Activated B cell treated with CpG ODN at 0.5 μM for 24 hours (primary cell): ENCODE data around the gene CNTNAP2. TPM values are rescaled to one million over a fixed set of nuclear protein-coding genes. Genes with fewer than 3 reads are reported as not detected.

Experiments
- ATAC-seq: fragments of 200-7000 bp; cut with Tn5 transposase; one replicate; pipeline ENCODE4 v1.10.0; 2021; ENCODE audit warnings: low read depth, mild to moderate bottlenecking, moderate library complexity
- CTCF ChIA-PET: fragments of 350-600 bp; sonication (Branson Sonifier 250); formaldehyde crosslinking; loops from one replicate; lab custom pipeline; 2021; ENCODE audit warnings: antibody characterized with exemption; lab: Charles Lee
- POLR2A ChIA-PET: fragments of 350-600 bp; sonication (Branson Sonifier 250); formaldehyde crosslinking; loops from one replicate; lab custom pipeline; 2021; ENCODE audit warnings: antibody characterized with exemption; lab: Charles Lee
- DNase-seq: peaks from one replicate; pipeline ENCODE4 v3.0.0; 2022
- H3K27ac Mint-ChIP-seq: one replicate; pipeline ENCODE4 v1.8.0; 2020; ENCODE audit warnings: mixed read lengths
- H3K27me3 Mint-ChIP-seq: one replicate; pipeline ENCODE4 v1.8.0; 2021; ENCODE audit warnings: mixed read lengths
- H3K36me3 Mint-ChIP-seq: one replicate; pipeline ENCODE4 v1.8.0; 2021; ENCODE audit warnings: low read depth, mixed read lengths
- H3K4me1 Mint-ChIP-seq: one replicate; pipeline ENCODE4 v1.8.0; 2021; ENCODE audit warnings: mixed read lengths
- H3K4me3 Mint-ChIP-seq: one replicate; pipeline ENCODE4 v1.8.0; 2020; ENCODE audit warnings: mild to moderate bottlenecking, mixed read lengths
- H3K9me3 Mint-ChIP-seq: one replicate; pipeline ENCODE4 v1.8.0; 2020; ENCODE audit warnings: mixed read lengths
- intact Hi-C: fragments of 100-400 bp; cut with micrococcal nuclease; formaldehyde crosslinking; loops from one replicate; pipeline ENCODE4 v1.15.1; 2024
- total RNA-seq: library from RNA; stranded (reverse); gene quantifications from 2 replicates; pipeline ENCODE4 v1.2.3, GENCODE V29; 2022
- TF ChIP-seq, protein P1 (sequence below): fragments of 200-600 bp; IDR thresholded peaks from one replicate; pipeline ENCODE4 v1.8.0; 2022; ENCODE audit warnings: antibody characterized with exemption, mild to moderate bottlenecking

CNTNAP2 gene
- total RNA-seq, 1 donor from 2014 or later, result 0.84 TPM

- no peak for DNase-seq
- CTCF ChIA-PET, result no interaction called here
- TF ChIP-seq, protein P1, sequence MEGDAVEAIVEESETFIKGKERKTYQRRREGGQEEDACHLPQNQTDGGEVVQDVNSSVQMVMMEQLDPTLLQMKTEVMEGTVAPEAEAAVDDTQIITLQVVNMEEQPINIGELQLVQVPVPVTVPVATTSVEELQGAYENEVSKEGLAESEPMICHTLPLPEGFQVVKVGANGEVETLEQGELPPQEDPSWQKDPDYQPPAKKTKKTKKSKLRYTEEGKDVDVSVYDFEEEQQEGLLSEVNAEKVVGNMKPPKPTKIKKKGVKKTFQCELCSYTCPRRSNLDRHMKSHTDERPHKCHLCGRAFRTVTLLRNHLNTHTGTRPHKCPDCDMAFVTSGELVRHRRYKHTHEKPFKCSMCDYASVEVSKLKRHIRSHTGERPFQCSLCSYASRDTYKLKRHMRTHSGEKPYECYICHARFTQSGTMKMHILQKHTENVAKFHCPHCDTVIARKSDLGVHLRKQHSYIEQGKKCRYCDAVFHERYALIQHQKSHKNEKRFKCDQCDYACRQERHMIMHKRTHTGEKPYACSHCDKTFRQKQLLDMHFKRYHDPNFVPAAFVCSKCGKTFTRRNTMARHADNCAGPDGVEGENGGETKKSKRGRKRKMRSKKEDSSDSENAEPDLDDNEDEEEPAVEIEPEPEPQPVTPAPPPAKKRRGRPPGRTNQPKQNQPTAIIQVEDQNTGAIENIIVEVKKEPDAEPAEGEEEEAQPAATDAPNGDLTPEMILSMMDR, result no peak
- Mint-ChIP-seq H3K4me1 (peaks cover 36% of the 10 kb centered on the region), H3K27me3 (no peaks in the 10 kb centered on the region), H3K27ac (no peak overlapping the region), H3K4me3 (no peak overlapping the region), H3K36me3 (peaks cover 10% of the 10 kb centered on the region), H3K9me3 (no peaks in the 10 kb centered on the region)
- POLR2A ChIA-PET, result no interaction called here
- no peak for ATAC-seq
- intact Hi-C loops, result no loop called here
These were observed 2280.5 kb downstream of the CNTNAP2 start for GRCh38 chr7:148397056-148397455.

DNA sequence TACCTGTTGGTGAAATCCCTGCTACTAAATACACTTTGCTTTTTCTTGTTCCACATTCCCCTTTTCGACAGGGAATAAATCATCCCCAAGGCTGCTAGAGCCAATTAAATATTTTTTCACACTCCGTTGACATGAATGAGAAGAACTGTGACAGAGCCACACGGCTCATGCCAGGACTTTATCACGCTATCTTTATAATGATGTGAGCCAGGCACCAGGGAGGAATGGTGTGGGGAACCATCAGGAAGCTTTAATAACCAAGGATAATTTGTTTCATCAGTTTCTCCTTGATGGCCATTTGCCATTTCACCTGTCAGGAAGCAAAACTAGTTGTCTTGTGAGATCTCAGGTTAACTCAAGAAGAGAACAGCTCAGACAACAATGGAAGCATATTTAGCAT, 2280.9 kb downstream of the CNTNAP2 start:
- Mint-ChIP-seq H3K4me1 (peaks cover 36% of the 10 kb centered on the region), H3K4me3 (no peak overlapping the region), H3K9me3 (no peaks in the 10 kb centered on the region)

GRCh38 chr7:148397985-148398384, 2281.4 kb downstream of the CNTNAP2 start:
- H3K27me3 Mint-ChIP-seq, result no peaks in the 10 kb centered on the region
- no peak for DNase-seq

More for the DNA sequence above, 2280.9 kb downstream of the CNTNAP2 start:
- Mint-ChIP-seq H3K27me3 (no peaks in the 10 kb centered on the region), H3K27ac (no peak overlapping the region), H3K36me3 (peaks cover 10% of the 10 kb centered on the region)
- CTCF ChIA-PET, result no interaction called here
- POLR2A ChIA-PET, result no interaction called here
- TF ChIP-seq, protein P1, result no peak
- intact Hi-C loops, result no loop called here
- ATAC-seq (no peak), DNase-seq (no peak)

DNA sequence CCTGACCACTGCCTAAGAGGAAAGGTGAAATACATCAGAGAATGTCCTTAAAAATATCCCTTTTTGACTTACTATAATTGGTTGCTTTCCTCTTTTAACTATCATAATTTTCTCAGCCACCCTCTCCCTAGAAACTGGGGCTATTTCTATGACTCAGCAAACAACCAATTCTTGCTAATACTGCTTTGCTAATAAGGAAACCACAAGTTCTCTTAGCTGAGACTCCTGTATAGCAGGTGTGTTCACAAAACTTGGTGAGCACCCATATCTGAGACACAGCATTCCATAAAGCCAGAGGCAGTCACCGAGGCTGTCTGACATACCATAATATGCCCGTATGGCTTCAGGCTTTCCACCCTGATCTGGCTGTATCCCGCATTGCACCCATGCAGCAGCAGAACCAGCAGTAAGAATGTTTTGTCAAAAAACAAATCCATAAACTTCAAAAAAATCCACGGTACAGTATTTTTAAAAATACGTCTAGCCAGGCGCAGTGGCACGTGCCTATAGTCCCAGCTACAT, 2282.3 kb downstream of the CNTNAP2 start:
- H3K36me3 Mint-ChIP-seq, result peaks cover 5% of the 10 kb centered on the region
- H3K9me3 Mint-ChIP-seq, result no peaks in the 10 kb centered on the region
- CTCF ChIA-PET, result no interaction called here
- POLR2A ChIA-PET, result no interaction called here
- H3K4me1 Mint-ChIP-seq, result peaks cover 36% of the 10 kb centered on the region
- intact Hi-C loops, result no loop called here
- TF ChIP-seq, protein P1, result no peak
- ATAC-seq, result no peak
- H3K4me3 Mint-ChIP-seq, result no peak overlapping the region
- no peak overlapping the region for H3K27ac Mint-ChIP-seq
- H3K27me3 Mint-ChIP-seq, result no peaks in the 10 kb centered on the region
- DNase-seq, result no peak

More at GRCh38 chr7:148397985-148398384, 2281.4 kb downstream of the CNTNAP2 start:
- no peak overlapping the region for H3K4me3 Mint-ChIP-seq
- CTCF ChIA-PET, result no interaction called here
- H3K4me1 Mint-ChIP-seq, result peaks cover 36% of the 10 kb centered on the region
- no peaks in the 10 kb centered on the region for H3K9me3 Mint-ChIP-seq
- no peak for ATAC-seq
- H3K36me3 Mint-ChIP-seq, result peaks cover 7% of the 10 kb centered on the region
- TF ChIP-seq, protein P1, result no peak
- intact Hi-C loops, result no loop called here
- no peak overlapping the region for H3K27ac Mint-ChIP-seq
- POLR2A ChIA-PET, result no interaction called here

GRCh38 chr7:148400101-148400500, 2283.5 kb downstream of the CNTNAP2 start:
- TF ChIP-seq, protein P1, result no peak
- ChIA-PET POLR2A (interaction anchor here (0.6 kb wide), 1 partner anchor 23 kb away, joined by 3 read pairs; no protein-coding TSS in a partner anchor), CTCF (no interaction called here)
- Mint-ChIP-seq H3K9me3 (no peaks in the 10 kb centered on the region), H3K4me1 (peaks cover 35% of the 10 kb centered on the region), H3K27me3 (no peaks in the 10 kb centered on the region), H3K36me3 (peaks cover 7% of the 10 kb centered on the region), H3K27ac (peak overlapping the region; percentile 3), H3K4me3 (peak overlapping the region; percentile 25)
- ATAC-seq, result no peak
- intact Hi-C loops, result no loop called here
- DNase-seq, result no peak
